ENCODE results near the gene EIF4G3.
A peak's percentile ranks its signal among the peaks of the same experiment; 100 is the strongest.
"Not testable (repeated sequence)": the region's sequence is repeated elsewhere in the genome, so short reads cannot be mapped to it uniquely, and the experiment has no call there.

The EIF4G3 gene

DNA sequence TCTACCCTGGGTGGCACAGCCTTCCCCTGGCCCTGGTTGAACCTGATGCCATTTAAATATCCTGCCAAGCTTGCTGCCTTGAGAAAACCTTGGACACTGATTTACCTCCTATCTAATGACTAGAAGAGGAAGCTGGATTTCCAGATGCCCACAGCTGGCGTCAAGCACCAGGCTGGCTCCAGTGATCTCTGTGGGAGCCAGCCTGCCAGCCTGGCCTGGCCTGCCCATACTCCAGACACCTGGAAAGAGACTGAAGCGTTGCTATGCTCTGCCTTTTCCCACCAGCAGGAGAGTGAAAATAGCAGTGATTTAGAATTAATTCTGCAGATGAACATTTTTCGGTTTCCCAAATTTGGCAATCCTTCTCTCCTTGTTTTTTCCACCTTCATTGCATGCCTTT lies 11.5 kb upstream of the EIF4G3 start:
- no peak for DNase-seq (ENCODE audit: low read depth)

DNA sequence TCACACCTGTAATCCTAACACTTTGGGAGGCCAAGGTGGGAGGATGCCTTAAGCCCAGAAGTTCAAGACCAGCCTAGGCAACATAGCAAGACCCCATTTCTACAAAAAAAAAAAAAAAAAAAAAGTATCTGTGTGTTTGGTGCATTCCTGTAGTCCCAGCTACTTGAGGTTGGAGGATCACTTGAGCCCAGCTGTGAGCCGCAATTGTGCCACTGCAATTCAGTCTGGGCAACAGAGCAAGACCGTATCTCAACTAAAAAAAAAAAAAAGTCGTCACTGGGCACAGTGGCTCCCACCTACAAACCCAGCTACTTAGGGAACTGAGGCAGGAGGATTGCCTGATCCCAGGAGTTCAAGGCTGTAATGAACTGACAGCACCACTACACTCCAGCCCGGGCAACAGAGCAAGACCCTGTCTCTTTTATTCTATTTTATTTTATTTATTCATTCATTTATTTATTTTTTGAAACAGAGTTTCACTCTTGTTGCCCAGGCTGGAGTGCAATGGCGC lies 8.6 kb upstream of the EIF4G3 start:
- DNase-seq (ENCODE audit: low read depth), result no peak

DNA sequence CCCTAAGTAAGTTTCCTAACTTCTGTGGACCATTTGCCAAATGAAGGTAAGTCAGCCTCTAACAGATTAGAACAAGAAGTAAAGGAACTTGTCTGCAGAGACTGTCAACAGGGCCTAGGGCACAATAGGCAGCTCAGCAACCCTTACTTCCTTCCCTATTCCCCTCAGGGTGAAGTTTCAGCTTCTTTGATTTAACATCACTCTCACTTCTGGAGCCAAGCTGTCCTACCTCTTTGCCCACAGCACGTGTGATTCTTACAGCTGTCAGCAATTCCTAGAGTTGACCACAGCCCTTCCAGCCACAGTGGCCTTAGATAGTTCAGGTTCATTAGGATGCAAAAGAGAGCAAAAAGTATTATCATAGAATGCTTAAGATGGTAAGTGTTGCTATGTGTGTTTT lies 7.6 kb upstream of the EIF4G3 start:
- no peak for DNase-seq (ENCODE audit: low read depth)

- DNase-seq (ENCODE audit: low read depth), result no peak
These were observed 5.6 kb upstream of the EIF4G3 start for GRCh38 chr1:21182181-21182731.

DNA sequence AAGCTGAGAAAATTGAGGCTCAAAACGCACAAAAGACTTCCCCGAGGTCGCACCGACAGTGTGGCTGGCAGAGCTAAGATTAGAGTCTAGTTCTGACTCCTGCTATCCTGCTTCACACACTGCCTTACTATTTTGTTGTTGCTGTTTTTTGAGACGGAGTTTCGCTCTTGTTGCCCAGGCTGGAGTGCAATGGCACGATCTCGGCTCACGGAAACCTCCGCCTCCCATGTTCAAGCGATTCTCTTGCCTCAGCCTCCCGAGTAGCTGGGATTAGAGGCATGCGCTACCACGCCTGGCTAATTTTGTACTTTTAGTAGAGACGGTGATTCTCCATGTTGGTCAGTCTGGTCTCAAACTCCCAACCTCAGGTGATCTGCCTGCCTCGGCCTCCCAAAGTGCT lies 1.6 kb upstream of the EIF4G3 start:
- not testable (repeated sequence) for DNase-seq (ENCODE audit: low read depth)

DNA sequence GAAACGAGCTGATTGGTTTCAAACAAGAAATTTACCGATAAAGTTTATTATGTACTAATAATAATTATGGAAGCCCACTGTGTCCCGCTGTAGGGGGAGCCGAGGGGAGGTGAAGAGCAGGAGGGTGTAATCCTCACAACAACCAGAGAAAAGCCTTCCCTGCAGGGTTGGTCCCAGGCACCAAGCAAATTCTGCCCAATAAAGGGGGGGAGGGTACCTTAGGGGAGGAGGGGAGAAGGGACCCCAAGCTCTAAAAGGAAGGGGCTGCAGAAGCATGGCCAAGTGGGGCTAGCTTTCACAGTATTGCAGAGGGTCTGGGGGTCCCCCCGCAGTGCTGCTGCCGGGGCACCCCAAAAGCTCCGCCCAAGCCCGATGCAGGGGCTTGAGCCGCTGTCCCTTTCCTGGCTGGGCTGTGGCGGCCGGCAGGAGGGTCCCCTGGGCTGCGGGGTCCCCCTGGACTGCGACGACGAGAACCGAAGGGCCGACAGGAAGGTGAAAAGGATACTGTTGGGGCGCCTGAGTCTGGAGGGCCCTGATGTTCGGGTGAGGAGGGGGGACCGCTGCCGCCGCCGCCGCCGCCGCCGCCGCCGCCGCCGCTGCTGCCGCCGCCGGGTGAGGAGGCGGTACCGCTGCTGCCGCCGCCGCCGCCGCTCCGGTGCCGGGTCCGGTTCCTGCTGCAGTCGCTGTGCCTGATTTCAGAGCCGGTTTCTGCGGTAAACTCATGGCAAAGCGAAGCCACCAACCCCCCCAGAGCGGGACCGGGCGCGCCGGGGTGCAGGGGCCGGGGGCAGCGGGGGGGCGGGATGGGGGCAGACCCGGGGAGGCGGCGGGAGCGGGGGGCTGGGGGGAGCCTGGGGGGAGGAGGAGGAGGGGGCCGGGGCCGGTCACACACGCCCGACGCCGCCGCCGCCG lies 771 bp downstream of the EIF4G3 start:
- DNase-seq (ENCODE audit: low read depth), result peak; percentile 47

- peak; percentile 37 for DNase-seq (ENCODE audit: low read depth)
These were observed 1.4 kb downstream of the EIF4G3 start for GRCh38 chr1:21175324-21175669.

- DNase-seq (ENCODE audit: low read depth), result no peak
These were observed 1.9 kb downstream of the EIF4G3 start for GRCh38 chr1:21174654-21175323.

GRCh38 chr1:21174230-21174629 lies 2.5 kb downstream of the EIF4G3 start:
- no peak for DNase-seq (ENCODE audit: low read depth)

GRCh38 chr1:21173096-21173495 lies 3.6 kb downstream of the EIF4G3 start:
- DNase-seq (ENCODE audit: low read depth), result not testable (repeated sequence)

GRCh38 chr1:21170837-21171236 lies 5.9 kb downstream of the EIF4G3 start:
- not testable (repeated sequence) for DNase-seq (ENCODE audit: low read depth)

- no peak for DNase-seq (ENCODE audit: low read depth)
These were observed 8.3 kb downstream of the EIF4G3 start for GRCh38 chr1:21168444-21168843.

DNA sequence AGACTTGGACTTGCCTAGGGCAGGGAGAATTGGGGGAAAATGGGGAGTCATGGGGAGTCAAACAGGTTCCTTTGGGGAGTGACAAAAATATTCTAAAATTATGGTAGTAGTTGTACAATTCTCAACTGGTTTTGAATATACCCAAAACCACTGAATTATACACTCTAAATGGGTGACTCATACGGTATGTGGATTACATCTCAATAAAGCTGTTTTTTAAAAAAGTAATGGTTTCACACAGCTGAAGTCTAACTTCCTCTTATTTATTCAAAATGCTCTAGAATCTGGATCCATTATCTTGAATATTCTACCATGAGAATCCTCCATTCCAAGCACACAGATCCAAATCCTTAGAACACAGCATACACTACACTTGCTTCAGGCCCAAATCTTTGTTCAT lies 11.1 kb downstream of the EIF4G3 start:
- DNase-seq (ENCODE audit: low read depth), result no peak

GRCh38 chr1:21165076-21165475 lies 11.6 kb downstream of the EIF4G3 start:
- DNase-seq (ENCODE audit: low read depth), result no peak

GRCh38 chr1:21164266-21164665 lies 12.4 kb downstream of the EIF4G3 start:
- no peak for DNase-seq (ENCODE audit: low read depth)

- DNase-seq (ENCODE audit: low read depth), result no peak
These were observed 13.8 kb downstream of the EIF4G3 start for GRCh38 chr1:21162740-21163464.

- no peak for DNase-seq (ENCODE audit: low read depth)
These were observed 14.9 kb downstream of the EIF4G3 start for GRCh38 chr1:21161842-21162241.

GRCh38 chr1:21160263-21160796 lies 16.4 kb downstream of the EIF4G3 start:
- no peak for DNase-seq (ENCODE audit: low read depth)

DNA sequence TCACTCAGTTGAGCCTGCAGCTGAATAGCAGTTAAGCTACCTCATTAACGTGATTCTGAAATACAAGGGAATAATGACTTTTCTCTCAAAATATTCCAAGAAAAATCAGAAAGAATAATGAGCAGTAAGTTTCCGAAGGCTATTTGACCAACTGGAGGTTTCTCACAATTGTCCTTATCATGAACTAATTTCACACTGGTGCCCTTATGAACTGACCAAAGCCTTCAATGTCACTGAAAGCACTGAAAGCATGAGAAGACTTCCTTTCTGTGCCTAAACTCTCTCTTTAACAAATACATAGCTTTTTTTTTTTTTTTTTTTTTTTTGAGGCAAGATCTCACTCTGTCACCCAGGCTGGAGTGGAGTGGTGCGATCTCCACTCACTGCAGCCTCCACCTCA lies 18.8 kb downstream of the EIF4G3 start:
- DNase-seq (ENCODE audit: low read depth), result no peak

DNA sequence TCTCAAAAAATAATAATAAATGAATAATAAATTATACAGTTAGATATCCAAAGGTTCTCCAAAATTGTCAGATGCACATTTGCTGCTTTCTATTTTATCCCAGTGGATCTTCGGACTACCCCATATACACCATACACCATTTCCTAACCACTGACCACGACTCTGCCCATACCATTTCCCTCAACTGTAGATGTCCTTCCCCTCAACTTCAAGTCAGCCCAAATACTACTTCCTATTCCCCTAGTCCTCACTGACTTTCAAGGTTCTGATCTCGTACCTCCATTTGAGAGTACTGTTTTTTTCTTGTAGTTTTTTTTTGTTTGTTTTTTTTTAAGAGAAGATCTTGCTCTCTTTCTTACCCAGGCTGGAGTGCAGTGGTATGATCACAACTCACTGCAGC lies 19.6 kb downstream of the EIF4G3 start:
- DNase-seq (ENCODE audit: low read depth), result no peak

- no peak for DNase-seq (ENCODE audit: low read depth)
These were observed 20.7 kb downstream of the EIF4G3 start for GRCh38 chr1:21156019-21156418.

DNA sequence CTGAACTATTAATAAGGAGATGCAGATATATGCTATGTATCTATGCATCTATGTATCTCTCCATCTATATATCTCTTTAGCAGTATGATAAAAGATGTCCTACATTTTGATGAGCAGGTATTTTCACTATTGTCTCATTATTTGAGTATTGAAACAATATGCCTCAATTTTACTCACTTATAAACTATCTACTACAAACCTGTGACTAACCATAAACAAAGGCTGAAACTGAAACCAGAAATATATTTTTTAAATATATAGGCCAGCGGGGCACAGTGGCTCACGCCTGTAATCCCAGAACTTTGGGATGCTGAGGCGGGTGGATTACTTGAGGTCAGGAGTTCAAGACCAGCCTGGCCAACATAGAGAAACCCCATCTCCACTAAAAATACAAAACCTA lies 22.0 kb downstream of the EIF4G3 start:
- DNase-seq (ENCODE audit: low read depth), result no peak

Data from T-helper 22 cell (primary cell).